HG03025 (cell line): ENCODE measurements around the gene PPP1CA.
"Not testable (repeated sequence)": the region's sequence is repeated elsewhere in the genome, so short reads cannot be mapped to it uniquely, and the experiment has no call there.

Experiments
- ATAC-seq: cut with Tn5 transposase; IDR thresholded peaks from one replicate; pipeline ENCODE4 v1.9.1; 2021; ENCODE audit warnings: mild to moderate bottlenecking, moderate library complexity; ENCODE audit not compliant: unreplicated experiment, low FRiP score

Gene PPP1CA

GRCh38 chr11:67435031-67435726 lies 33.5 kb upstream of the PPP1CA start:
- no peak for ATAC-seq

- ATAC-seq, result no peak
Measured at GRCh38 chr11:67434395-67434881, 32.8 kb upstream of the PPP1CA start.

- ATAC-seq, result no peak
Measured at GRCh38 chr11:67433536-67434394, 32.1 kb upstream of the PPP1CA start.

- ATAC-seq, result no peak
Measured at GRCh38 chr11:67432655-67433349, 31.1 kb upstream of the PPP1CA start.

- no peak for ATAC-seq
Measured at GRCh38 chr11:67431346-67432249, 29.9 kb upstream of the PPP1CA start.

GRCh38 chr11:67429722-67430121 lies 28.1 kb upstream of the PPP1CA start:
- no peak for ATAC-seq

- no peak for ATAC-seq
Measured at GRCh38 chr11:67429038-67429668, 27.5 kb upstream of the PPP1CA start.

- peak; percentile 78 for ATAC-seq
Measured at GRCh38 chr11:67428052-67429001, 26.7 kb upstream of the PPP1CA start, which contains the start of gene RPS6KB2. Gene RPS6KB2, plus strand, starts transcription at chr11:67428494. Its CDS starts 52 bp downstream, at chr11:67428546.

DNA sequence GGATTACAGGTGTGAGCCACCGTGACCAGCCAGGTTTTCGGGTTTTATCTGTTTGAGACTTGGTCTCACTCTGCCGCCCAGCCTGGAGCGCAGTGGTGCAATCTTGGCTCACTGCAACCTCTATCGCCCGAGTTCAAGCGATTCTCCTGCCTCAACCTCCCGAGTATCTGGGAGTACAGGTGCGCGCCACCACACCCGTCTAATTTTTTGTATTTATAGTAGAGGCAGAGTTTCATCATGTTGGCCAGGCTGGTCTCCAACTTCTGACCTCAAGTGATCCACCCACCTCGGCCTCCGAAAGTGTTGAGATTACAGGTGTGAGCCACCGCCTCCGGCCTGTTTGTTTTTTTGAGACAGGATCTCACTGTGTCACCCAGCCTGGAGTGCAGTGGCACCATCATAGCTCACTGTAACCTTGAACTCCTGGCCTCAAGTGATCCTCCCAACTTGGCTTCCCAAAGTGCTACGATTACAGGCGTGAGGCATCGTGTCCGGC lies 25.8 kb upstream of the PPP1CA start:
- ATAC-seq, result not testable (repeated sequence)

GRCh38 chr11:67423891-67424613 lies 22.4 kb upstream of the PPP1CA start:
- ATAC-seq, result no peak

DNA sequence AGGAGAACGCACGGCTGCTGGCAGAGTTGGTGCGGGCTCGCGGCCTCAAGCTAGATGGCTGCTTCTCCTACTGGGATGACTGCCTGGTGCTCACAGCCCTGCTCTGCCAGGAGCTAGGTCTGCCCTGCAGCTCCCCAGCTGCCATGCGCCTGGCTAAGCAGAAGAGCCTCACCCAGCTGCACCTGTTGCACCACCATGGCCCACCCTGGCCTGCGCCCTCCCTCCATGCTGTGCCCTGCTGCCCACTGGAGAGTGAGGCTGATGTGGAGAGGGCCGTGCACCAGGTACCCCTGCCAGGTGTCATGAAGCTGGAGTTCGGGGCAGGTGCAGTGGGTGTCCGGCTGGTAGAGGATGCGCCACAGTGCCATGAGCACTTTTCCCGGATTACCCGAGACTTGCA lies 21.8 kb upstream of the PPP1CA start:
- ATAC-seq, result no peak

DNA sequence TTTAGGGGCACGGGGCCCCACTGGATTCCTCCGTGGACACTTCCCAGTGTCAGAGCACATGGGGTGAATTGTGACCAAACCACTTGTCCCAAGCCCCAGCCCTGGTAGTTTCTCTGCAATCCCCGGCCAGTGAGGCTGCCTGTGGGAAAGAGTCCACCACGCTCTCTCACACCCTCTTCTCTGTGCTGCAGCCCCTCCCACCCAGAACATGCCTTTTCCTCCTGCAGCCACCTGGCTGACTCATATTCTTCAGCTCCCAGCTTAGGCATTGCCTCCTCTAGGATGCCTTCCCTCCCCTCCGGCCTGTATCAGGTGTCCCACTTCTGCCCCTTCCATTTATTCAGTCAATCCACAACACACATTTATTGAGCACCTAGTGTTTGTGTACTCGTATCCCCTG lies 21.2 kb upstream of the PPP1CA start:
- ATAC-seq, result no peak

DNA sequence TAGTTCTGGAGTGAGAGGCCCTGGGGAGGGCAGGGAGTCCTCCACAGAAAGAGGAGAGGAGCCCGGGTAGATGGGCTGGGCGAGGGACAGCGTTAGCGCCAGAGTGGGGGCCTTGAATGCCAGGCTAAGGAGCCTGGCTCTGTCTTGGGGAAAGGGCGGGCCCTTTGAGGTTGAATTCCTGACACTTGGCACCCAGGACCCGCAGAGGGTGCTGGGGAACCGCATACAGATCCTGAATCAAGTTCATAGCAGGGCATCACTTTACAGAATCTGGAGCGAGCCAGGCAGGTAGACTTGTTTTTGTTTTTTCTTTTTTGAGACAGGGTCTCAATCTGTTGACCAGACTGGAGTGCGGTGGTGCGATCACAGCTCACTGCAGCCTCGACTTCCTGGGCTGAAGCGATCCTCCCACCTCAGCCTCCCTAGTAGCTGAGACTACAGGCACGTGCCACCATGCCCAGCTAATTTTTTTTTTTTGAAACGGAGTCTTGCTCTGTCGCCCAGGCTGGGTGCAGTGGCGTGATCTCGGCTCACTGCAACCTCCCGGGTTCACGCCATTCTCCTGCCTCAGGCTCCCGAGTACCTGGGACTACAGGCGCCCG lies 19.9 kb upstream of the PPP1CA start:
- ATAC-seq, result no peak

- peak; percentile 55 for ATAC-seq
Measured at GRCh38 chr11:67420646-67421429, 19.2 kb upstream of the PPP1CA start.

GRCh38 chr11:67420147-67420645 lies 18.5 kb upstream of the PPP1CA start:
- no peak for ATAC-seq
